Measurements from ENCODE around the gene GPA33. TPM values are rescaled to one million over a fixed set of nuclear protein-coding genes. Genes with fewer than 3 reads are reported as not detected.

The GPA33 gene
- total and polyA plus RNA-seq, 2 donors from 2014 or later = 0.28 TPM; not detected in 1

DNA sequence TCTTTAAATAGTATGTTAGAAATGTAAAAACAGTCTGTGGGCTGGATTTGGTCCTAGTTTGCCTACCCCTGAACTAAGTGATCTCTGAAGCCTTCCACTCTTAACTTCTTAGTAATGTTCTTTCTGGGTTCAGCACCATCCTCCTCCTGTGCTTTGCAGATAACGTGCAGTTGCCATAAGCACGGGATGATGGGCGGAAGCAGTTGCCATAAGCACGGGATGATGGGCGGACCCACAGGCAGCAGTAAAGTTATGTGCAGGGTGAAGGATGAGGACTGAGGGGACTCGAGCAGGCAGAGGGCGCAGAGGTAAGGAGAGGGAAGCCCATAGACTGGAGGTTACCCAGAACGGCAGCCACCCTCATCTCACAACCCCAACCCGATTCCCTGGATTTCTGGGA lies 25.6 kb downstream of the GPA33 start:
- no peaks in the 10 kb centered on the region for H3K27me3 ChIP-seq (ENCODE audit: control insufficient read depth, insufficient read depth, low read length)
- FAIRE-seq = no peak
- no peak overlapping the region for H3K27ac ChIP-seq (ENCODE audit: low read depth in 2 of 2, low read length in 2 of 2)
- TF ChIP-seq, protein P1, sequence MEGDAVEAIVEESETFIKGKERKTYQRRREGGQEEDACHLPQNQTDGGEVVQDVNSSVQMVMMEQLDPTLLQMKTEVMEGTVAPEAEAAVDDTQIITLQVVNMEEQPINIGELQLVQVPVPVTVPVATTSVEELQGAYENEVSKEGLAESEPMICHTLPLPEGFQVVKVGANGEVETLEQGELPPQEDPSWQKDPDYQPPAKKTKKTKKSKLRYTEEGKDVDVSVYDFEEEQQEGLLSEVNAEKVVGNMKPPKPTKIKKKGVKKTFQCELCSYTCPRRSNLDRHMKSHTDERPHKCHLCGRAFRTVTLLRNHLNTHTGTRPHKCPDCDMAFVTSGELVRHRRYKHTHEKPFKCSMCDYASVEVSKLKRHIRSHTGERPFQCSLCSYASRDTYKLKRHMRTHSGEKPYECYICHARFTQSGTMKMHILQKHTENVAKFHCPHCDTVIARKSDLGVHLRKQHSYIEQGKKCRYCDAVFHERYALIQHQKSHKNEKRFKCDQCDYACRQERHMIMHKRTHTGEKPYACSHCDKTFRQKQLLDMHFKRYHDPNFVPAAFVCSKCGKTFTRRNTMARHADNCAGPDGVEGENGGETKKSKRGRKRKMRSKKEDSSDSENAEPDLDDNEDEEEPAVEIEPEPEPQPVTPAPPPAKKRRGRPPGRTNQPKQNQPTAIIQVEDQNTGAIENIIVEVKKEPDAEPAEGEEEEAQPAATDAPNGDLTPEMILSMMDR (IDR thresholded peaks at IDR 0.05; ENCODE audit: borderline replicate concordance, extremely low read depth, insufficient read depth) = no peak
- peaks cover 0 to 4% (median 0%) of the 10 kb centered on the region in 3 donors for H3K4me1 ChIP-seq (ENCODE audit: control insufficient read depth in 2 of 3, insufficient read depth in 2 of 3, low read depth in 1 of 3, low read length in 3 of 3)
- H3K36me3 ChIP-seq (ENCODE audit: control insufficient read depth in 2 of 3, insufficient read depth in 3 of 3, low read length in 3 of 3) = no peaks in the 10 kb centered on the region
- H3K4me3 ChIP-seq (ENCODE audit: low read length in 3 of 3) = no peak overlapping the region
- no peak overlapping the region for H3K9ac ChIP-seq (ENCODE audit: low read length in 3 of 3)
- H3K9me3 ChIP-seq (ENCODE audit: control insufficient read depth in 2 of 3, insufficient read depth in 1 of 3, low read length in 3 of 3) = no peaks in the 10 kb centered on the region
- no peak for DNase-seq
- intact Hi-C loops (cut with DNase I) = loop anchor here (10.0 kb wide), 1 partner anchor 380 kb away; no protein-coding TSS in a partner anchor

DNA sequence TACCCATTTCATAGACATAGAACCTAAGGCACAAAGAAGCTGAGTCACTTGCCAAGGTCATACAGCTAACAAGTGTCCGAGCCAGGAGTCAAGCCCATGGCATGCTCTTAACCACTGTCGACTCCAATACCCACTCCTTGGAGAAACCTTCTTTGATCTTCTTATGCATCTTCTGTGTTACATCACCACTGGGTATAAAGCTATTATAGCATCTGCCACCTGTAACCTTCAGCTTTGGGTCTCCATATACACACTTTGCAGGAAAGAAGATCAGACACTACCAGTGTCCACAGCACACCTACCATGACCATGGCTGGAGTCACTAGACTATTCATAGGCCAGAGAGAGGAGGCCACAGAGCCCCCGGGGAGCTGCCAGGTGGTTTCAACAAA lies 29.1 kb downstream of the GPA33 start:
- no peak for FAIRE-seq
- TF ChIP-seq, protein P1 (IDR thresholded peaks at IDR 0.05; ENCODE audit: borderline replicate concordance, extremely low read depth, insufficient read depth) = no peak

DNA sequence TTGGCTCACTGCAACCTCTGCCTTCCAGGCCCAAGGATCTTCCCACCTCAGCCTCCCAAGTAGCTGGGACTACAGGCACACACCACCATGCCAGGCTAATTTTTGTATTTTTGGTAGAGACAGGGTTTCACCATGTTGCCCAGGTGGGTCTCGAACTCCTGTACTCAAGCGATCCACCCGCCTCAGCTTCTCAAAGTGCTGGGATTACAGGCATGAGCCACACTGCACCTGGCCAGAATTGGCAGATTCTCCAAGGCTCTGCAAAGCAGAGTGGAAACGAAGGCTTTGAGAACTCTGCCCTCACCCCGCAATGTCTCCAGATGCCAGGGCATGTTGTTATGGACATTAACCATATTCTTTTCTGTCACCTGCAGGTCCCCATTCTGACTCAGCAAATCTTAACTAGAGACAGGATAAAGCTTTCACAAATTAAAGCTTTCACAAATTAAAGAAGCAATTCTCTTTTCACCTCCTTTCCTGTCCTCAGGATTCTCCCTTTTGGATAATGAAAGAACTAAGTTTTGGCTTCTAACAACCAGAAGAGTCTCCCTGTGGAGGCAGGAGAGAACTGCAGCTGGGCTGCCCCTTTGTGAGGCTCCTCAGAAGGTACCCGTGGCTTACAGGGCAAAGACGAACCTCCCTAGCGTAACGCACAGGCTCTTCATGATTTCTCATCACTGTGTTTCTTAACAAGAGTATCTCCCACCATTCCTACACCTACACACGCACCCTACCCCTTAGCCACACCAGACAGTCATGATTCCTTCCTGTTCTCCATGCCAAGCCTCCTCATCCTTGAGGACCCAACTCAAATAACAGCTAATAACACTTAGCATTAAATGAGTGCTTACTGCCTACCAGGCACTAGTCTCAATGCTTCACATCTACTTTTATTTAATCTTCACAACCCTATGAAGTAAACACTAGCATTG lies 29.8 kb downstream of the GPA33 start:
- Histone ChIP-seq H3K27ac (ENCODE audit: low read depth in 2 of 2, low read length in 2 of 2) (no peak overlapping the region), H3K4me3 (ENCODE audit: low read length in 3 of 3) (no peak overlapping the region), H3K4me1 (ENCODE audit: control insufficient read depth in 2 of 3, insufficient read depth in 2 of 3, low read depth in 1 of 3, low read length in 3 of 3) (no peaks in the 10 kb centered on the region), H3K36me3 (ENCODE audit: control insufficient read depth in 2 of 3, insufficient read depth in 3 of 3, low read length in 3 of 3) (no peaks in the 10 kb centered on the region), H3K27me3 (ENCODE audit: control insufficient read depth, insufficient read depth, low read length) (no peaks in the 10 kb centered on the region), H3K9ac (ENCODE audit: low read length in 3 of 3) (no peak overlapping the region), H3K9me3 (ENCODE audit: control insufficient read depth in 2 of 3, insufficient read depth in 1 of 3, low read length in 3 of 3) (no peaks in the 10 kb centered on the region)
- intact Hi-C loops (cut with DNase I) = loop anchor here (10.0 kb wide), 1 partner anchor 384 kb away; no protein-coding TSS in a partner anchor
- DNase-seq (no peak), FAIRE-seq (no peak)
- TF ChIP-seq, protein P1 (IDR thresholded peaks at IDR 0.05; ENCODE audit: borderline replicate concordance, extremely low read depth, insufficient read depth) = peak; percentile 34

More for the DNA sequence above, 29.1 kb downstream of the GPA33 start:
- Histone ChIP-seq H3K36me3 (ENCODE audit: control insufficient read depth in 2 of 3, insufficient read depth in 3 of 3, low read length in 3 of 3) (no peaks in the 10 kb centered on the region), H3K9me3 (ENCODE audit: control insufficient read depth in 2 of 3, insufficient read depth in 1 of 3, low read length in 3 of 3) (no peaks in the 10 kb centered on the region), H3K4me1 (ENCODE audit: control insufficient read depth in 2 of 3, insufficient read depth in 2 of 3, low read depth in 1 of 3, low read length in 3 of 3) (no peaks in the 10 kb centered on the region), H3K27ac (ENCODE audit: low read depth in 2 of 2, low read length in 2 of 2) (no peak overlapping the region), H3K27me3 (ENCODE audit: control insufficient read depth, insufficient read depth, low read length) (no peaks in the 10 kb centered on the region), H3K4me3 (ENCODE audit: low read length in 3 of 3) (no peak overlapping the region), H3K9ac (ENCODE audit: low read length in 3 of 3) (no peak overlapping the region)
- intact Hi-C loops (cut with DNase I) = loop anchor here (10.0 kb wide), 1 partner anchor 384 kb away; no protein-coding TSS in a partner anchor
- DNase-seq = no peak

Measured in kidney (tissue), 14 donors.